Breast epithelium (tissue), 4 donors: ENCODE results near the gene GRPEL1. TPM values are rescaled to one million over a fixed set of nuclear protein-coding genes. Genes with fewer than 3 reads are reported as not detected.
A peak's percentile ranks its signal among the peaks of the same experiment; 100 is the strongest.

ENCODE experiments used
- DNase-seq, 2 donors: peaks; one replicate each; pipeline ENCODE4 v3.0.0-alpha.2; 2019; ENCODE audit warnings: low spot score in 2 of 2
- H3K27ac ChIP-seq, 2 donors: fragments of 200-600 bp; sonication (generic) in 1 of 2; one replicate each; pipeline ENCODE4 v1.5.1; 2016 to 2019; ENCODE audit warnings: mild to moderate bottlenecking in 1 of 2
- H3K27me3 ChIP-seq, 2 donors: fragments of 200-600 bp; sonication (generic) in 1 of 2; one replicate each; pipeline versions ENCODE4 v1.5.1 to v1.6.0; 2017 to 2019; ENCODE audit warnings: control low read depth in 1 of 2, mild to moderate bottlenecking in 1 of 2
- H3K36me3 ChIP-seq: fragments of 200-600 bp; one replicate; pipeline ENCODE4 v1.5.1; 2019
- H3K4me1 ChIP-seq, 2 donors: fragments of 200-600 bp; sonication (generic); one replicate each; pipeline ENCODE4 v1.5.1; 2016 to 2019; ENCODE audit warnings: control low read depth in 1 of 2
- H3K4me3 ChIP-seq, 3 donors: fragments of 200-600 bp; sonication (generic); 1 replicate in 2 of 3; 2 replicates in 1 of 3; pipeline ENCODE4 v1.5.1; 2016 to 2019; ENCODE audit warnings: mild to moderate bottlenecking in 3 of 3, moderate library complexity in 2 of 3
- H3K9me3 ChIP-seq, 2 donors: fragments of 200-600 bp; sonication (generic) in 1 of 2; one replicate each; pipeline ENCODE4 v1.5.1; 2016 to 2019; ENCODE audit warnings: control low read depth in 1 of 2
- CTCF ChIP-seq, 3 donors: fragments of 450-650 bp; IDR thresholded peaks; one replicate each; pipeline ENCODE4 v1.5.1; 2016 to 2017; ENCODE audit warnings: antibody characterized with exemption in 3 of 3, mild to moderate bottlenecking in 3 of 3, moderate library complexity in 3 of 3
- POLR2A ChIP-seq: fragments of 450-650 bp; IDR thresholded peaks from one replicate; pipeline ENCODE4 v1.6.1; 2016; ENCODE audit warnings: antibody characterized with exemption, mild to moderate bottlenecking, moderate library complexity
- POLR2AphosphoS5 ChIP-seq, 3 donors: sonication (generic); formaldehyde crosslinking; IDR thresholded peaks; one replicate each; pipeline ENCODE4 v1.6.1; 2017; ENCODE audit warnings: antibody characterized with exemption in 3 of 3
- intact Hi-C: fragments of 100-400 bp; cut with DNase I; formaldehyde crosslinking; loops from one replicate; pipeline ENCODE4 v1.15.1; 2023; ENCODE audit warnings: low total_unique reads
- total RNA-seq, 3 donors: library from RNA; depleted of rRNA; stranded (reverse); fragments of >200 nt; gene quantifications; one replicate each; pipeline ENCODE4 v1.1.0, GENCODE V29; 2016

The GRPEL1 gene
- total RNA-seq, 3 donors from 2014 or later: 20.2 to 24.1 (median 22.6) TPM

GRCh38 chr4:7049295-7049694 lies 18.6 kb downstream of the GRPEL1 start:
- no peak overlapping the region for H3K27ac ChIP-seq
- TF ChIP-seq CTCF (IDR thresholded peaks at IDR 0.05): no peak
- H3K9me3 ChIP-seq: no peaks in the 10 kb centered on the region
- no peak for DNase-seq
- H3K27me3 ChIP-seq: no peaks in the 10 kb centered on the region
- no peak overlapping the region for H3K4me3 ChIP-seq
- intact Hi-C loops: no loop called here
- H3K4me1 ChIP-seq: peaks cover 4 to 31% of the 10 kb centered on the region in 2 donors
- H3K36me3 ChIP-seq: no peaks in the 10 kb centered on the region

GRCh38 chr4:7048642-7049041 lies 19.2 kb downstream of the GRPEL1 start:
- Histone ChIP-seq H3K27ac (no peak overlapping the region), H3K9me3 (no peaks in the 10 kb centered on the region), H3K27me3 (no peaks in the 10 kb centered on the region), H3K4me1 (peaks cover 4 to 31% of the 10 kb centered on the region in 2 donors), H3K4me3 (no peak overlapping the region), H3K36me3 (no peaks in the 10 kb centered on the region)
- DNase-seq: no peak
- TF ChIP-seq CTCF (IDR thresholded peaks at IDR 0.05): no peak
- TF ChIP-seq POLR2A: no peak
- TF ChIP-seq POLR2AphosphoS5 (IDR thresholded peaks at IDR 0.05): no peak
- intact Hi-C loops: no loop called here

DNA sequence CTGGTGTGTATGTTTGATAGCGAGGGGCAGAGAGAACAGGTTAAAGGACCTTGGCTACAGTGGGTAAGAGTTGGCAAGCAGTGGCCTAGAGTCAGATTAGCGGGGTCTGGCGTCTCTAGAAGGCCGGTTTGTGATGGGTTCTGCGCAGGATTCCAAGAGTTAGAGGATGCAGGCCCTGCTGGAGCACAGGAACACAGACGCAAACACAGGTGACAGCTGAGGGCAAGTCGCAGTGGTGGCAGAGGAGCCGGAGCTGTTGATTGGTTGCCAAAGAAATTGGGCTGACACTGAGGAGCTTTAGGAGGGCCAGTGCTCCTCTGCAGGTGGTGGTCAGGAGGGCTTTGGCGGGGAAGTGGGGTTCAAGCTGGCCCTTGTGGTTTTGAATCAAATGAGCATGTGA lies 20.9 kb downstream of the GRPEL1 start:
- H3K4me1 ChIP-seq: peaks cover 5 to 33% of the 10 kb centered on the region in 2 donors
- no peaks in the 10 kb centered on the region for H3K27me3 ChIP-seq
- H3K4me3 ChIP-seq: peak overlapping the region in 1 of 3 donors; percentile 89
- H3K36me3 ChIP-seq: no peaks in the 10 kb centered on the region
- no peak for TF ChIP-seq POLR2A
- no peak for TF ChIP-seq POLR2AphosphoS5 (IDR thresholded peaks at IDR 0.05)
- TF ChIP-seq CTCF (IDR thresholded peaks at IDR 0.05): no peak
- no peak for DNase-seq
- H3K27ac ChIP-seq: peak overlapping the region; percentile 31 to 92
- intact Hi-C loops: no loop called here
- H3K9me3 ChIP-seq: no peaks in the 10 kb centered on the region

DNA sequence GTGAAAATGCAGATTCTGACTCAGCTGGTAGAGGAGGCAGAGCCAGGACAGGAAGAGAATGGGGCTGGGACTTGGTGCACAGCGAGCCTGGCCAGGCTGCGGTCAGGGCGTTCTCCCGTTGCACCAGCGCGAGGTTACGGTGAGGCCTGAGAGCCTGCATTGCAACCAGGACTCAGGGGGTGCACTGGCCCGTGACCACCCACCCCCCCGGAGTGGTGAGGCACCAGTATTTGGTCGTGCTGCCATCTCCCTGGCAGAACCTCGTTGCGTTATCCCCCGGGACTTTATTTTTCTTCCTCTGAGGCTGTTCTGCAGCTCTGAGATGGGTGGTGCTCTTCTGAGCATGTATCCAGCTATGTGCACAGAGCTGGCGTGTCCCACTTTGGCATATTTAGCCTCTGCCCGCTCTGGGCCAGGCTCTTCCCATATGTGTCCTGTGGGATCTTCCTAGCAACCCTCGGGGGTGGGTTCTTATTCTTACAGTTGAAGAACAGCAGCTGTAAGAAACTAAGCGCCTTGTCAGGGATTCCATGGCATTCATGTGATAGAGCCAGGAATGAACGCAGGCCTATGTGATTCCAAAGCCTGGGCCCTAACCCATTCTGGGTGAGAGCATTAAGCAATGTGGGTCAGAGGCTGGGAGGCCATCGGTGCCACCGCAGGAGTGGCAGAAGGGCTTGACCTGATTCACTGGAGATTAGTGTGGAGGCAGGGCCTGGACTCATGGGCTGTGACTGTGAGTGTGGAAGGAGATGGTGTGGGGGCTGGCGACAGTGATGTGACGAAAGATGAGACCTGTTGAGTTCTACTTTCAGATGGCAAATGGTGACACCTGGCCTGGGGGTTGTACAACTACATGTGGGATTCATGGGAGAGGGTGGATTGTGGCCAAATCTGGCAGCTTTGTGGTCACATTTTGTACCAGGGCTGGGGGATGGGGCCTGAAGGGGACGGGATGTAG lies 21.6 kb downstream of the GRPEL1 start:
- no peak for DNase-seq
- H3K27ac ChIP-seq: peak overlapping the region; percentile 84 to 92
- peak overlapping the region in 2 of 3 donors; percentile 89 to 94 for H3K4me3 ChIP-seq
- no peaks in the 10 kb centered on the region for H3K27me3 ChIP-seq
- no peaks in the 10 kb centered on the region for H3K9me3 ChIP-seq
- H3K4me1 ChIP-seq: peaks cover 7 to 35% of the 10 kb centered on the region in 2 donors
- H3K36me3 ChIP-seq: no peaks in the 10 kb centered on the region
- intact Hi-C loops: no loop called here
- TF ChIP-seq POLR2AphosphoS5 (IDR thresholded peaks at IDR 0.05): no peak
- TF ChIP-seq CTCF (IDR thresholded peaks at IDR 0.05): no peak

GRCh38 chr4:7045553-7045952 lies 22.3 kb downstream of the GRPEL1 start:
- H3K27me3 ChIP-seq: no peaks in the 10 kb centered on the region
- intact Hi-C loops: no loop called here
- peak overlapping the region; percentile 84 to 92 for H3K27ac ChIP-seq
- no peaks in the 10 kb centered on the region for H3K36me3 ChIP-seq
- H3K4me3 ChIP-seq: peak overlapping the region in 2 of 3 donors; percentile 89 to 94
- TF ChIP-seq CTCF (IDR thresholded peaks at IDR 0.05) (no peak), POLR2A (no peak), POLR2AphosphoS5 (IDR thresholded peaks at IDR 0.05) (no peak)
- no peak for DNase-seq
- peaks cover 7 to 35% of the 10 kb centered on the region in 2 donors for H3K4me1 ChIP-seq
- H3K9me3 ChIP-seq: no peaks in the 10 kb centered on the region
